ENCODE results near the gene USB1.

- TF ChIP-seq TAF1 (IDR thresholded peaks at IDR 0.05; ENCODE audit: low read depth, low read length) (no peak), POLR2A (IDR thresholded peaks at IDR 0.05; ENCODE audit: low read depth, low read length) (no peak), PAX5 (IDR thresholded peaks at IDR 0.05; ENCODE audit: insufficient read depth, low read length, severe bottlenecking) (no peak), POLR2AphosphoS5 (IDR thresholded peaks at IDR 0.05; ENCODE audit: low read depth, low read length) (no peak)
Measured at GRCh38 chr16:58026705-58027160, 25.5 kb downstream of the USB1 start.
